Measurements from ENCODE around the gene ASPM. TPM values are rescaled to one million over a fixed set of nuclear protein-coding genes. Genes with fewer than 3 reads are reported as not detected.

The ASPM gene
- total RNA-seq, 1 donor from 2014 or later = 17.5 TPM

DNA sequence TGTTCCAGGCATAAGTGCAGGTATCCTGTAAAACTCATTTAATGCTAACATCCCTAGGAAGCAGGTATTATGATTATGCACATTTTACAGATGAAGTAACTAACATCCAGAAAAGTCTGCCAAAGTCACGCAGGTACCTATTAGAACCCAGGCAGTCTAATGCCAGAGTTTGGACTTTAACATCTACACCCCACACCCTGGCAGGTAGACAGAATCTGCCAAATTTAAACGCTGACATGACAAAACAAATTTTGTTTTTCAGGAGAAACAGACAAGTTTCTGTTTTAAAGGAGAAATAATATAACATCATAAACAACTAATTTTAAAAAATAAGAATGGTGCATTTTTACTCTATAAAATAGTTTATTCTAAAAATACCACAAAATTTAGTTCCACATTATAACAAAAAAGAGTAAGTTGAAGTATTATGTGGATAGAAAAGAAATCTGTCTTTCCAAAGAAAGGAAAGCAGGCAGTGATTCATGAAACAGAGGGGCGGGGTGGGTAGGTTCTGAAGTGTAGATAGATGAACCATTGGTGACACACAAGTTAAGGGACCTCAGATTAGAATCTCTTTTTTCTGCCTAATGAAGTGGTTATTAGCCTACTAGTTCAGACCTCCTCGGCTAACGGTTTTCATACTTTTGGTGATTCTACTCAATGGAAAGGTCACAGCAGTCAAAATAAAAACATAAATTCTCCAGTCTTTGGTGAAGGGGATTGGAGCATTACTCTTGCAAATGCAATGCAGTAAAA is 1.7 kb downstream of the ASPM start:
- TF ChIP-seq CTCF (IDR thresholded peaks at IDR 0.05; ENCODE audit: unreplicated experiment) = no peak
- peak overlapping the region; percentile 92 for H3K4me3 Mint-ChIP-seq (ENCODE audit: low read depth)
- no peak for DNase-seq (ENCODE audit: low spot score, unreplicated experiment)
- H3K36me3 Mint-ChIP-seq (ENCODE audit: insufficient read depth) = peaks cover 2% of the 10 kb centered on the region
- H3K9me3 Mint-ChIP-seq (ENCODE audit: low read depth) = no peaks in the 10 kb centered on the region
- H3K27me3 Mint-ChIP-seq = no peaks in the 10 kb centered on the region
- peaks cover 14% of the 10 kb centered on the region for H3K4me1 Mint-ChIP-seq (ENCODE audit: low read depth)
- no peak overlapping the region for H3K27ac Mint-ChIP-seq

GRCh38 chr1:197143276-197143675 is 3.2 kb downstream of the ASPM start:
- Mint-ChIP-seq H3K27me3 (no peaks in the 10 kb centered on the region), H3K36me3 (ENCODE audit: insufficient read depth) (peaks cover 2% of the 10 kb centered on the region), H3K4me3 (ENCODE audit: low read depth) (no peak overlapping the region), H3K27ac (no peak overlapping the region), H3K4me1 (ENCODE audit: low read depth) (peaks cover 14% of the 10 kb centered on the region), H3K9me3 (ENCODE audit: low read depth) (no peaks in the 10 kb centered on the region)
- no peak for DNase-seq (ENCODE audit: low spot score, unreplicated experiment)
- no peak for TF ChIP-seq CTCF (IDR thresholded peaks at IDR 0.05; ENCODE audit: unreplicated experiment)

- Mint-ChIP-seq H3K4me1 (ENCODE audit: low read depth) (peaks cover 11% of the 10 kb centered on the region), H3K9me3 (ENCODE audit: low read depth) (no peaks in the 10 kb centered on the region), H3K27me3 (no peaks in the 10 kb centered on the region), H3K4me3 (ENCODE audit: low read depth) (no peak overlapping the region), H3K27ac (no peak overlapping the region), H3K36me3 (ENCODE audit: insufficient read depth) (peaks cover 2% of the 10 kb centered on the region)
- no peak for DNase-seq (ENCODE audit: low spot score, unreplicated experiment)
- TF ChIP-seq CTCF (IDR thresholded peaks at IDR 0.05; ENCODE audit: unreplicated experiment) = no peak
These were observed 4.9 kb downstream of the ASPM start for GRCh38 chr1:197141575-197141974.

- Mint-ChIP-seq H3K4me3 (ENCODE audit: low read depth) (no peak overlapping the region), H3K36me3 (ENCODE audit: insufficient read depth) (peaks cover 2% of the 10 kb centered on the region), H3K4me1 (ENCODE audit: low read depth) (peaks cover 9% of the 10 kb centered on the region), H3K27me3 (no peaks in the 10 kb centered on the region), H3K27ac (no peak overlapping the region), H3K9me3 (ENCODE audit: low read depth) (no peaks in the 10 kb centered on the region)
- no peak for TF ChIP-seq CTCF (IDR thresholded peaks at IDR 0.05; ENCODE audit: unreplicated experiment)
- no peak for DNase-seq (ENCODE audit: low spot score, unreplicated experiment)
These were observed 6.3 kb downstream of the ASPM start for GRCh38 chr1:197140121-197140520.

DNA sequence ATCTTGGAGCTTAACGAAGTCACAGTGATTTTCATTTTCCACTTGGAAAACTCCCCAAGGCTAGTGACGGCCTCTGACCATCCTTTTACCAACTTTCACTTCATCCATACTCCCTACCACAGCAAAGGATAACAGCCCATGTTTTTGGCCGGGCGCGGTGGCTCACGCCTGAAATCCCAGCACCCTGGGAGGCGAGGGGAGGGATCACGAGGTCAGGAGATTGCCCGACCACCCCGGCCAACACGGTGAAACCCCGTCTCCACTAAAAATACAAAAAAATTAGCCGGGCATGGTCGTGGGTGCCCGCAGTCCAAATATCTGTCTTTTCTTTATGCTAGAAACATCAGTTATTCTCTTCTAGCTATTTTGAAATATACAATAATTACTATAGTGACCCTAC is 7.3 kb downstream of the ASPM start:
- Mint-ChIP-seq H3K27ac (no peak overlapping the region), H3K36me3 (ENCODE audit: insufficient read depth) (peaks cover 2% of the 10 kb centered on the region), H3K4me1 (ENCODE audit: low read depth) (peaks cover 4% of the 10 kb centered on the region), H3K4me3 (ENCODE audit: low read depth) (no peak overlapping the region), H3K27me3 (no peaks in the 10 kb centered on the region), H3K9me3 (ENCODE audit: low read depth) (no peaks in the 10 kb centered on the region)
- TF ChIP-seq CTCF (IDR thresholded peaks at IDR 0.05; ENCODE audit: unreplicated experiment) = no peak
- DNase-seq (ENCODE audit: low spot score, unreplicated experiment) = no peak
